HFFc6 (cell line): ENCODE results near the gene OSBPL5. TPM values are rescaled to one million over a fixed set of nuclear protein-coding genes. Genes with fewer than 3 reads are reported as not detected.
A peak's percentile ranks its signal among the peaks of the same experiment; 100 is the strongest.

ENCODE experiments used
- DNase-seq: peaks from one replicate; pipeline ENCODE4 v3.0.0-alpha.2; 2018
- H3K27ac Mint-ChIP-seq: 2 replicates; pipeline ENCODE4 v1.8.0; 2020; ENCODE audit warnings: mild to moderate bottlenecking, mixed read lengths
- H3K27me3 Mint-ChIP-seq: 2 replicates; pipeline ENCODE4 v1.8.0; 2021; ENCODE audit warnings: mild to moderate bottlenecking, moderate library complexity, mixed read lengths; ENCODE audit not compliant: insufficient read depth
- H3K36me3 Mint-ChIP-seq: 2 replicates; pipeline ENCODE4 v1.8.0; 2021; ENCODE audit warnings: low read depth, mixed read lengths
- H3K4me1 Mint-ChIP-seq: 2 replicates; pipeline ENCODE4 v1.8.0; 2020; ENCODE audit warnings: low read depth, mixed read lengths
- H3K4me3 Mint-ChIP-seq: 2 replicates; pipeline ENCODE4 v1.8.0; 2020; ENCODE audit warnings: mild to moderate bottlenecking, moderate library complexity, mixed read lengths
- H3K9me3 Mint-ChIP-seq: 2 replicates; pipeline ENCODE4 v1.8.0; 2020; ENCODE audit warnings: mild to moderate bottlenecking, mixed read lengths
- CTCF ChIP-seq: fragments of 200-600 bp; sonication (generic); IDR thresholded peaks from 2 replicates; pipeline ENCODE4 v1.5.0; 2021; ENCODE audit warnings: antibody characterized with exemption, mild to moderate bottlenecking
- total RNA-seq, 6 experiments: library from RNA; stranded (reverse); fragmentation: NEBNext Ultra II Directional; extraction: Animal tissue kit (Norgen Biotek cat#: 25700); gene quantifications; 2 replicates in 1 of 6; 3 replicates in 5 of 6; pipeline ENCODE4 v1.2.3, GENCODE V29; 2021

OSBPL5 gene
- total RNA-seq, 6 experiments from 2014 or later = 32.6 to 42.6 (median 36.7) TPM

GRCh38 chr11:3147626-3148025 lies 17.5 kb downstream of the OSBPL5 start:
- Mint-ChIP-seq H3K4me3 (no peak overlapping the region), H3K9me3 (no peaks in the 10 kb centered on the region), H3K36me3 (no peaks in the 10 kb centered on the region), H3K27ac (peak overlapping the region; percentile 75), H3K4me1 (peaks cover 31% of the 10 kb centered on the region), H3K27me3 (peaks cover 5% of the 10 kb centered on the region; the same call in 1 of the 2 replicates)
- no peak for DNase-seq
- TF ChIP-seq CTCF = no peak

GRCh38 chr11:3147257-3147619 lies 17.9 kb downstream of the OSBPL5 start:
- Mint-ChIP-seq H3K36me3 (no peaks in the 10 kb centered on the region), H3K27ac (peak overlapping the region; percentile 84), H3K4me1 (peaks cover 27% of the 10 kb centered on the region), H3K4me3 (no peak overlapping the region), H3K27me3 (peaks cover 7% of the 10 kb centered on the region), H3K9me3 (no peaks in the 10 kb centered on the region)
- DNase-seq = no peak
- TF ChIP-seq CTCF = no peak

- TF ChIP-seq CTCF = no peak
- DNase-seq = peak; percentile 64
- no peaks in the 10 kb centered on the region for H3K36me3 Mint-ChIP-seq
- H3K4me3 Mint-ChIP-seq = no peak overlapping the region
- peaks cover 7% of the 10 kb centered on the region for H3K27me3 Mint-ChIP-seq
- H3K9me3 Mint-ChIP-seq = no peaks in the 10 kb centered on the region
- peak overlapping the region; percentile 84 for H3K27ac Mint-ChIP-seq
- peaks cover 23% of the 10 kb centered on the region for H3K4me1 Mint-ChIP-seq
Observed at GRCh38 chr11:3146612-3147256, 18.4 kb downstream of the OSBPL5 start.

- Mint-ChIP-seq H3K27ac (no peak overlapping the region), H3K4me1 (peaks cover 23% of the 10 kb centered on the region), H3K36me3 (no peaks in the 10 kb centered on the region), H3K9me3 (no peaks in the 10 kb centered on the region), H3K27me3 (peaks cover 7% of the 10 kb centered on the region), H3K4me3 (no peak overlapping the region)
- no peak for TF ChIP-seq CTCF
- no peak for DNase-seq
Observed at GRCh38 chr11:3145206-3145520, 19.9 kb downstream of the OSBPL5 start.

- Mint-ChIP-seq H3K27ac (no peak overlapping the region), H3K36me3 (no peaks in the 10 kb centered on the region), H3K27me3 (peaks cover 7% of the 10 kb centered on the region), H3K4me3 (no peak overlapping the region), H3K9me3 (no peaks in the 10 kb centered on the region), H3K4me1 (peaks cover 19% of the 10 kb centered on the region)
- no peak for TF ChIP-seq CTCF
- no peak for DNase-seq
Observed at GRCh38 chr11:3144296-3145205, 20.6 kb downstream of the OSBPL5 start.
